Right kidney (tissue), 1 donor: ENCODE measurements around the gene TGFA.

Source experiments
- DNase-seq: peaks from one replicate; pipeline ENCODE4 v3.0.0-alpha.2; 2016

TGFA gene

DNA sequence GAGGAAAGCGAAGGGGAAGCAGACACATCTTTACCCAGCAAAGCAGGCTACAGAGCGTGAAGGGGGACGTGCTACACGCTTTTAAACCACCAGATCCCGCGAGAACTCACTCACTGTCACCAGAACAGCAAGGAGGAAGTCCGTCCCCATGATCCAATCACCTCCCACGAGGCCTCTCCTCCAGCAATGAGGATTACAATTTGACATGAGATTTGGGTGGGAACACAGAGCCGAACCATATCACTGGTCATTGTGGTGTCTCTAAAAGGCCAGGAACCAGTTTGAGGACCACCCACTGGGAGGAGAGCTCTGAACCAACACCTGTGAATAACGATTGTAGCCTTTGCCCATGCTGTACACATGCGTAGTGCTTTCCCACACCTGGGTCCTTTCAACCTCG, 135.1 kb downstream of the TGFA start:
- DNase-seq, result no peak

DNA sequence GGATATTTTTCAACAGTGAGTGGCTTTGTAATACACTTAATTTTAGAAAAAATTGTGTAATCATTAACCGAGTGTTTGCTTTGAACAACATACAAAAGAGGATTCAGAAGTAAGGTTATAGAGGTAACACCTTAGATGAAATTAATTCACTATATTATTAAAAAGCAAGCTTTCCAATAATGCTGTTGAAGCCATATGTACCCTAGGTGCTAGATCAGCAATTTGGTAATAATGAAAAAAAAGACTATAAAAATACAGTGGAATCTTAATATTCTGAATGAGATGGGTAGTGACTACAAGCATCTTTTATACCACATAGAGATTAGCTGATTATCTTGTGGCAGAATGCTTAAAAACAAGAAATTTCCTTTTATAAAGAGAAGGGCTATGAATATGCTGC, 136.6 kb downstream of the TGFA start:
- no peak for DNase-seq

DNA sequence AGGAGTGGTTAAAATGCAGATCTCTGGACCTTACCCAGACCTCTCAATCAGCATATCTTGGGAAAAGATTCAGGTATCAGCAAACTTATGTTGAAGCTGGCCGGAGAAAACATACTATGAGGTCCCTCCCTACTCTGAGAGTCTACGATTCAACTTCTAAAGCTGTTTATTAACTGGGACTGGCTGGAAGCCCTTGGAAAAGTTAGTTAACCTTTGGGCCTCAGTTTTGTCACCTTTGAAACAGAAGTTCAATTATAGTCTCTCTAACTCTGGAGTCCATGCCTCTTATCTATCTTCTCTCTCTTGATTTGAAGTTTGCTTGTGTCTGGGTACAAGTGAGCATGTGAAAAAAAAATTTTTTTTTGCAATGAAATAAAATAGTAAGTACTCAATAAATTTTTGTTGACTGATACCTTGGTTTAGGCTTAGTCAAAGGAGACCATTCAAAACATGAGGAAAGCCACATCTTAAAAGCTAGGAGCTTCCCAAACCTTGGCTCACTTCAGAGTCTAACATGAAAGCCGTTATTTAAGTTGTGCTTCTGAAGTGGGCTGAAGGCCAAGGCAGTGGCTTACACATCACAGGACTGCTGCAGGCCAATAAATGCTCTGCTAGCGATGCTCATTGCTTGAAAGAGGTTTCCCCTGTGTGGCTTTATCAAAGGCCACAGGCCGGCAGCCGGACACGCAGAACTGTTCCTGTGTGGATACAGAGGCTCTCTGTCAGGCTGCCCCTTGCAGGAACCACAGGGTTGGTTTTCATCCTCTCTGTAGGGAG, 141.1 kb downstream of the TGFA start:
- no peak for DNase-seq

DNA sequence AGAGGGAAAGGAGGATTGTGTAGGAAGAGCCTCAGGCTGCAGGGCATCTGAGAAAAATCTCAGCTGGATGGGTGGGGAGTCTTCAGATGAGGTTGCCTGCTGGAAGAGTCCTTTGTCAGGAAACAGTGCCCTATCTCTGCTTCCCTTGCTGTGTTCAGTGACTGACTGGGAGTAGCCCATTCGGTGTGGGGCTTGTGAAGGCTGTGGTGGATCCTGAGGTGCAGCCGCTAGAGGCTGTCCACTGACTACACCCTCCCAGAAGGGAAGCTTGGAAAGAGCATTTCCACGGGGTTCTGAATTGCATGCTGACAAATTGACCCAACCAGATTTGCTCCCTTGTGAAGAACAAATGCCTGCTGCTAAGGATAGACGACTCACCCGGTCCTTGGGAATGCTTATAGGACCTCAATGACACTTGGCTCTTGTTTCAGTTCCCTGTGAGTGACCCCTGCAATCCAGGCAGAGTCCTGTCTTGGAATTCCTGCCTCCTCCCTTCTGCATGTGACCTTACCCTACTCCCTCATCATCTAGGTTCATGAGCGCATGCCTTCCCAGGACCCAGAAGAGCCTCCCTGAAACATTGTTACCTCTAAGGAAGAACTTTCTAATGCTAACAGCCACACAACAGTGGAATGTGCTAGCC, 142.0 kb downstream of the TGFA start:
- no peak for DNase-seq

DNA sequence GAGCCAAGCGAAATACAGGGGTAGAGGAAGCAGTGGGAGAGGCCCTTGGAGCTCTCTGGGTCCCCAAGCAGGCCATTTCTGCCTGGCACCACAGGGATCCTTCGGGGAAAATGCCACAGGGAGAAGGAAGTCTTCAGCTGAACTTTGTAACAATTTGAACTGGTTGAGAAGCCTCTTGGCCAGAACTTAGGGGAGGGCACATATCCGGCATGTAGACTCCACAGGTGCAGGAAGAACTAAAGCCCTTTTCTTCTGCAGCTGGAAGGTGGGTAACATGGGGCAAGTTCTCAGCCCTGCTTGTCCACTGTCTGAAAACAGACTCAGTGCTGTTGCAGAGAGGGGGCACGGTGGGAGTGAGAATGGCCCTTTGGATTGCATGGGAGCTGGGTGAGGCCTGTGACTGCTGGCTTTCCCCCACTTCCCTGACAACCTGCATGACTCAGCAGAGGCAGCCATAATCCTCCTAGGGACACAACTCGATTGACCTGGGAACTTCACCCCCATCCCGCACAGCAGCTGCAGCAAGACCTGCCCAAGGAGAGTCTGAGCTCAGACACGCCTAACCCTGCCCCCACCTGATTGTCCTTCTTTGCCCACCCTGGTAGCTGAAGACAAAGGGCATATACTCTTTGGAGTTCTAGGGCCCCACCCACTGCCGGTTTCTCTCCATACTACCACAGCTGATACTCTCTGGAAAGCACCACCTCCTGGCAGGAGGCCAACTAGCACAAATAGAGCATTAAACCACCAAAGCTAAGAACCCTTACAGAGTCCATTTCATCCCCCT, 150.2 kb downstream of the TGFA start:
- no peak for DNase-seq

DNA sequence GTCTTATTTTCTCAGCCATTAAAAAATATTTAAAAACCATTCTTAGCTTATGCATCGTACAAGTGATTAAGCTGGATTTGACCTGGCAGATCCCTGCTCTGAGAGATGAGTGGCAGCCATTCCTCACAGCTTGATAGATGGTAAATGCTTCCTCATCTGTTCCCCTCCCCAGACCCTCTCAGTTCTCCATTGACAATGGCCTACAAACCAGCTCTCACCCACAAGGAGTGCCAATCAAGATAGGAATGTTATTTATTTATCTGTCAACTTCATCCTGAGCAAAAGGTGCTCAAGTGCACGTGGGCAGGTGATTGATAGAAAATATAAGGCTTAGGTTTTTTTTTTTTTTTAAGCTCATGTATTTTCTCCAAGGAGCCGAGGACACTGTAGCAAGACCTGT, 153.1 kb downstream of the TGFA start:
- DNase-seq, result no peak

DNA sequence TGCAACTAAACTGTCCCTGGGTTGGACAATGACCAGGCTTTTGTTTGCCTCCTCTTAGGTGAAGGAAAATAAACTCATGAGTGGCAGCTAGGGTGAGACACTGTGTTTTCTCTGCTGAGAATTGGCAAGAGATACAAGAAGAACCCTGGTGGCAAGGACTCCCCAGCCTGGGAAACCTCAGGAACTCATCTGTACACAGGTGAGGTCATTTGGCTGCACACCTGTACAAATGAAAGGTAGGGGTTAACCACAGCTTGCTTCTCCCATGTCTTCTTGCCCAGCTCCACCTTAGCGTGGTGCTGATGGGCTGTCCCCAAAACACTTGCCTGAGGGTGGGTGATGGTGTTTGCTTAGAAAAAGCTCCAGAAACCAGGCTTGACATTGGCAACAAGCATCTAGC, 154.6 kb downstream of the TGFA start:
- DNase-seq, result no peak
